ENCODE measurements around the gene TMEM165.

- TF ChIP-seq CTCF (IDR thresholded peaks at IDR 0.05) (no peak), EP300 (IDR thresholded peaks at IDR 0.05) (no peak), POLR2AphosphoS5 (IDR thresholded peaks at IDR 0.05) (no peak)
These were observed 47.3 kb upstream of the TMEM165 start for GRCh38 chr4:55348466-55348865.
